ENCODE data around the gene TNFRSF25. TPM values are rescaled to one million over a fixed set of nuclear protein-coding genes. Genes with fewer than 3 reads are reported as not detected.

Gene TNFRSF25
- total and polyA plus RNA-seq, 2 experiments from 2014 or later = 13.6 to 25.3 TPM

DNA sequence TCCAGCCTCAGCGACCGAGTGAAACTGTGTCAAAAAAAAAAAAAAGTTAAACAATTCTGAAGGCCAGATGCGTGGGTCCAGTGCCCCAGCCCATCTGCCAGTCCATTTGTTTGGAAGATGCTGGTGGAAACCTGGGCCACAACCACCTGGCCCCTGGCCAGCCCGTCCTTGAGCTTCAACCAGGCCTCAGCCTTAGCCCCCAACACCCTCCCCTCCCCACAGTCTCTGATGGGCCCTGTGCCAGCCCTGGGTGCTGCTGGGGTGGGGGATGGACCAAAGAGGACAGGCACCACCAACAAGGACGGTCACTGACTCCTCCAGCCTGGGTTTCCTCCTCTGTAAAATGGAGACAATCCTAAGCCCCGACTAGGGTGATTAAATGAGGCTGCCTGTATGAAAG is 45.1 kb upstream of the TNFRSF25 start (continued):
- TF ChIP-seq CTCF (conservative IDR thresholded peaks at IDR 0.05; ENCODE audit: low read depth in 2 of 2) (no peak), EZH2phosphoT487 (IDR thresholded peaks at IDR 0.05; ENCODE audit: unreplicated experiment) (no peak), NANOG (IDR thresholded peaks at IDR 0.05; ENCODE audit: borderline replicate concordance) (no peak), ZNF114 (CRISPR knock-in tag; IDR thresholded peaks at IDR 0.05) (no peak), POLR2AphosphoS5 (IDR thresholded peaks at IDR 0.05; ENCODE audit: low read depth) (no peak), JUNB (IDR thresholded peaks at IDR 0.05; ENCODE audit: unreplicated experiment) (no peak)

- Histone ChIP-seq H3K79me2 (replicated peaks; ENCODE audit: insufficient read depth) (no peaks in the 10 kb centered on the region), H3K4me2 (no peak overlapping the region), H3K27ac (ENCODE audit: low read depth) (no peak overlapping the region), H3K9me2 (ENCODE audit: insufficient read depth) (no peaks in the 10 kb centered on the region), H3F3A (replicated peaks; ENCODE audit: low read depth) (no peaks in the 10 kb centered on the region), H3K27me3 (ENCODE audit: insufficient read depth) (no peaks in the 10 kb centered on the region), H2AFZ (no peak overlapping the region), H3K36me3 (ENCODE audit: insufficient read depth) (no peaks in the 10 kb centered on the region), H3K4me3 (no peak overlapping the region), H4K20me1 (replicated peaks; ENCODE audit: insufficient read depth) (no peaks in the 10 kb centered on the region), H3K4me1 (ENCODE audit: insufficient read depth) (no peaks in the 10 kb centered on the region)
- Mint-ChIP-seq H3K36me3 (ENCODE audit: low read depth) (no peaks in the 10 kb centered on the region), H3K4me3 (no peak overlapping the region), H3K27ac (no peak overlapping the region), H3K27me3 (ENCODE audit: insufficient read depth, low read depth, poor library complexity) (peaks cover 6% of the 10 kb centered on the region), H3K9me3 (no peaks in the 10 kb centered on the region), H3K4me1 (0 out of 3 replicates have a peak, but pooled peaks cover 5% of the 10 kb centered on the region)
- DNase-seq (ENCODE audit: low spot score) (no peak), ATAC-seq (no peak)
- no peak for TF ChIP-seq EZH2phosphoT487 (IDR thresholded peaks at IDR 0.05; ENCODE audit: unreplicated experiment)
- TF ChIP-seq STAT1 (IDR thresholded peaks at IDR 0.05; ENCODE audit: unreplicated experiment) = no peak
- TF ChIP-seq JUNB (IDR thresholded peaks at IDR 0.05; ENCODE audit: unreplicated experiment) = no peak
- TF ChIP-seq, protein P1, sequence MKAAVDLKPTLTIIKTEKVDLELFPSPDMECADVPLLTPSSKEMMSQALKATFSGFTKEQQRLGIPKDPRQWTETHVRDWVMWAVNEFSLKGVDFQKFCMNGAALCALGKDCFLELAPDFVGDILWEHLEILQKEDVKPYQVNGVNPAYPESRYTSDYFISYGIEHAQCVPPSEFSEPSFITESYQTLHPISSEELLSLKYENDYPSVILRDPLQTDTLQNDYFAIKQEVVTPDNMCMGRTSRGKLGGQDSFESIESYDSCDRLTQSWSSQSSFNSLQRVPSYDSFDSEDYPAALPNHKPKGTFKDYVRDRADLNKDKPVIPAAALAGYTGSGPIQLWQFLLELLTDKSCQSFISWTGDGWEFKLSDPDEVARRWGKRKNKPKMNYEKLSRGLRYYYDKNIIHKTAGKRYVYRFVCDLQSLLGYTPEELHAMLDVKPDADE (IDR thresholded peaks at IDR 0.05) = no peak
- no peak for TF ChIP-seq REST (IDR thresholded peaks at IDR 0.05; ENCODE audit: unreplicated experiment)
- no peak for TF ChIP-seq ZNF331 (CRISPR knock-in tag; IDR thresholded peaks at IDR 0.05; ENCODE audit: low read depth)
- no peak for TF ChIP-seq CTCF (conservative IDR thresholded peaks at IDR 0.05; ENCODE audit: low read depth in 2 of 2)
- no peak for TF ChIP-seq CREB1 (CRISPR knock-in tag; IDR thresholded peaks at IDR 0.05; ENCODE audit: low read depth)
- no peak for TF ChIP-seq ZNF114 (CRISPR knock-in tag; IDR thresholded peaks at IDR 0.05)
- no peak for TF ChIP-seq POLR2AphosphoS5 (IDR thresholded peaks at IDR 0.05; ENCODE audit: low read depth)
Measured at GRCh38 chr1:6510493-6510892, 44.5 kb upstream of the TNFRSF25 start.

All from GM23338 (cell line).